Measurements from ENCODE around the gene PACRGL.

GRCh38 chr4:20666012-20666860, 34.0 kb upstream of the PACRGL start:
- TF ChIP-seq ZNF384 (IDR thresholded peaks at IDR 0.05) (no peak), SP1 (IDR thresholded peaks at IDR 0.05) (no peak), LEF1 (IDR thresholded peaks at IDR 0.05; ENCODE audit: borderline replicate concordance) (no peak), ELF4 (IDR thresholded peaks at IDR 0.05) (no peak), SUZ12 (IDR thresholded peaks at IDR 0.05) (no peak), NFRKB (IDR thresholded peaks at IDR 0.05) (no peak), FOXA1 (IDR thresholded peaks at IDR 0.05) (no peak), PKNOX1 (IDR thresholded peaks at IDR 0.05) (no peak), BHLHE40 (IDR thresholded peaks at IDR 0.05; ENCODE audit: borderline replicate concordance) (no peak), ARNT (IDR thresholded peaks at IDR 0.05) (no peak), HDGF (IDR thresholded peaks at IDR 0.05; ENCODE audit: borderline replicate concordance) (no peak), TARDBP (IDR thresholded peaks at IDR 0.05) (no peak)

Data from HEK293T (cell line).